ENCODE results near the gene BDNF.
A peak's percentile ranks its signal among the peaks of the same experiment; 100 is the strongest.
"Not testable (repeated sequence)": the region's sequence is repeated elsewhere in the genome, so short reads cannot be mapped to it uniquely, and the experiment has no call there.

Gene BDNF

GRCh38 chr11:27700351-27701301 is at the start of gene BDNF:
Gene BDNF, minus strand, starts transcription at chr11:27700455. Its CDS starts 41,891 bp downstream, at chr11:27658564.
- Histone ChIP-seq H3K27ac (no peak within 1 kb of the TSS), H3K9me3 (ENCODE audit: low read depth, low read length) (no peaks in the 10 kb centered on the region), H3K36me3 (ENCODE audit: insufficient read depth, low read length) (no peaks in the 10 kb centered on the region), H3K9ac (ENCODE audit: insufficient read length) (no peak within 1 kb of the TSS), H3K4me3 (peak within 1 kb of the TSS; percentile 47)
- TF ChIP-seq FOXP2 (optimal IDR thresholded peaks at IDR 0.05; ENCODE audit: control extremely low read depth, extremely low read length, insufficient read depth), result no peak
- peak; percentile 96 for TF ChIP-seq EZH2 (IDR thresholded peaks at IDR 0.05)
- DNase-seq (ENCODE audit: low read depth, low spot score), result no peak

- Histone ChIP-seq H3K9ac (ENCODE audit: insufficient read length) (no peak overlapping the region), H3K4me3 (no peak overlapping the region)
- no peak for TF ChIP-seq POLR2AphosphoS5 (IDR thresholded peaks at IDR 0.05; ENCODE audit: borderline replicate concordance, low read depth, low read length)
- no peak for TF ChIP-seq FOXP2 (optimal IDR thresholded peaks at IDR 0.05; ENCODE audit: control extremely low read depth, extremely low read length, insufficient read depth)
- no peak for TF ChIP-seq EZH2 (IDR thresholded peaks at IDR 0.05)
These were observed 40.2 kb upstream of the BDNF start for GRCh38 chr11:27740362-27741013.

GRCh38 chr11:27735281-27735680 is 35.0 kb upstream of the BDNF start:
- no peak overlapping the region for H3K9ac ChIP-seq (ENCODE audit: insufficient read length)
- no peak overlapping the region for H3K27ac ChIP-seq
- no peaks in the 10 kb centered on the region for H3K36me3 ChIP-seq (ENCODE audit: insufficient read depth, low read length)
- TF ChIP-seq EZH2 (IDR thresholded peaks at IDR 0.05) (no peak), POLR2AphosphoS5 (IDR thresholded peaks at IDR 0.05; ENCODE audit: borderline replicate concordance, low read depth, low read length) (no peak), FOXP2 (optimal IDR thresholded peaks at IDR 0.05; ENCODE audit: control extremely low read depth, extremely low read length, insufficient read depth) (no peak)
- no peak for DNase-seq (ENCODE audit: low read depth, low spot score)
- H3K4me3 ChIP-seq, result no peak overlapping the region
- no peaks in the 10 kb centered on the region for H3K9me3 ChIP-seq (ENCODE audit: low read depth, low read length)

More at GRCh38 chr11:27740362-27741013, 40.2 kb upstream of the BDNF start:
- Histone ChIP-seq H3K27ac (no peak overlapping the region), H3K36me3 (ENCODE audit: insufficient read depth, low read length) (no peaks in the 10 kb centered on the region), H3K9me3 (ENCODE audit: low read depth, low read length) (no peaks in the 10 kb centered on the region)
- no peak for DNase-seq (ENCODE audit: low read depth, low spot score)

GRCh38 chr11:27731803-27732202 is 31.5 kb upstream of the BDNF start:
- not testable (repeated sequence) for H3K36me3 ChIP-seq (ENCODE audit: insufficient read depth, low read length); H3K9me3 ChIP-seq (ENCODE audit: low read depth, low read length); H3K9ac ChIP-seq (ENCODE audit: insufficient read length); H3K27ac ChIP-seq; DNase-seq (ENCODE audit: low read depth, low spot score); H3K4me3 ChIP-seq

GRCh38 chr11:27726981-27727380 is 26.7 kb upstream of the BDNF start:
- Histone ChIP-seq H3K4me3 (no peak overlapping the region), H3K36me3 (ENCODE audit: insufficient read depth, low read length) (no peaks in the 10 kb centered on the region), H3K27ac (no peak overlapping the region), H3K9me3 (ENCODE audit: low read depth, low read length) (no peaks in the 10 kb centered on the region), H3K9ac (ENCODE audit: insufficient read length) (no peak overlapping the region)
- TF ChIP-seq POLR2AphosphoS5 (IDR thresholded peaks at IDR 0.05; ENCODE audit: borderline replicate concordance, low read depth, low read length) (no peak), EZH2 (IDR thresholded peaks at IDR 0.05) (no peak), FOXP2 (optimal IDR thresholded peaks at IDR 0.05; ENCODE audit: control extremely low read depth, extremely low read length, insufficient read depth) (no peak)
- DNase-seq (ENCODE audit: low read depth, low spot score), result no peak

DNA sequence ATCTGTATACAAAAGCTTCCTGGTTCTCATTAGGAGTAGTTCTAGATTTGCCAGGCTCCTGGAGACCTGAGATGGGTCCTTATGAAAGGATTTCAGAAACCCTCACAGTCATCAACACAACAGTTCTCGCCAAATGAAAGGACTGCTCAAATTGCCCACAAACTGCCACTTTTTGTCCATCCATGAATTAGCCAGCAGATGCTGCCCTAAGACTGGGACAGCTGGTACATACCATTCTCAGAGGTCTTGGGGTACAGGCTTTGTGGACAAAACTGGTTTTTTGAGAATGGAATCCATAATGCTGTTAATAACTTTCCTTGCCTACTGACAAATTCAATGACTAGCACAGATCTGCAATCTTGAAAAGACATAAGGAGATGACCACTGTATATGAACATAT is 23.4 kb upstream of the BDNF start:
- Histone ChIP-seq H3K36me3 (ENCODE audit: insufficient read depth, low read length) (no peaks in the 10 kb centered on the region), H3K4me3 (no peak overlapping the region), H3K9me3 (ENCODE audit: low read depth, low read length) (no peaks in the 10 kb centered on the region), H3K27ac (no peak overlapping the region), H3K9ac (ENCODE audit: insufficient read length) (no peak overlapping the region)
- DNase-seq (ENCODE audit: low read depth, low spot score), result no peak
- TF ChIP-seq FOXP2 (optimal IDR thresholded peaks at IDR 0.05; ENCODE audit: control extremely low read depth, extremely low read length, insufficient read depth), result no peak
- no peak for TF ChIP-seq POLR2AphosphoS5 (IDR thresholded peaks at IDR 0.05; ENCODE audit: borderline replicate concordance, low read depth, low read length)
- TF ChIP-seq EZH2 (IDR thresholded peaks at IDR 0.05), result no peak

DNA sequence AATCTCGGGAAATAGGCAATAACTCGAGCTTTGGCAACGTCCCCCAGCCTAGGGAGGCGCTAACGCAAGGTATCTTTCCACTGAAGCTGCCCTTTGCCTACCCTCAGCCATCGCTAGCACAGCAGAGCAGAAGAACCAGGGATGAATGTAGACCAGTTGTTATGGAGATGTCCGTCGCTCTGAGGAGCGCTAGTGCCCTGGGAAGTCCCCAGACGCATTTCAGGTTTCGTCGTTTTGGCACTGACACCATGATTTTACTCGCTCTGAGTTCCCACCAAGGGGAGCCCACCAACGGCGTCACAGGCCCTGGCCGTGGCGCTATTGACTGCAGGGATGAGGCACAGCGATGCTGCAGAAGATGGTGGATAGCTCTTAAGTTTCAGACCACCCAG is 22.7 kb upstream of the BDNF start:
- Histone ChIP-seq H3K27ac (no peak overlapping the region), H3K9ac (ENCODE audit: insufficient read length) (no peak overlapping the region), H3K4me3 (no peak overlapping the region), H3K9me3 (ENCODE audit: low read depth, low read length) (no peaks in the 10 kb centered on the region), H3K36me3 (ENCODE audit: insufficient read depth, low read length) (no peaks in the 10 kb centered on the region)
- no peak for DNase-seq (ENCODE audit: low read depth, low spot score)
- no peak for TF ChIP-seq FOXP2 (optimal IDR thresholded peaks at IDR 0.05; ENCODE audit: control extremely low read depth, extremely low read length, insufficient read depth)
- TF ChIP-seq EZH2 (IDR thresholded peaks at IDR 0.05), result no peak
- TF ChIP-seq POLR2AphosphoS5 (IDR thresholded peaks at IDR 0.05; ENCODE audit: borderline replicate concordance, low read depth, low read length), result no peak

DNA sequence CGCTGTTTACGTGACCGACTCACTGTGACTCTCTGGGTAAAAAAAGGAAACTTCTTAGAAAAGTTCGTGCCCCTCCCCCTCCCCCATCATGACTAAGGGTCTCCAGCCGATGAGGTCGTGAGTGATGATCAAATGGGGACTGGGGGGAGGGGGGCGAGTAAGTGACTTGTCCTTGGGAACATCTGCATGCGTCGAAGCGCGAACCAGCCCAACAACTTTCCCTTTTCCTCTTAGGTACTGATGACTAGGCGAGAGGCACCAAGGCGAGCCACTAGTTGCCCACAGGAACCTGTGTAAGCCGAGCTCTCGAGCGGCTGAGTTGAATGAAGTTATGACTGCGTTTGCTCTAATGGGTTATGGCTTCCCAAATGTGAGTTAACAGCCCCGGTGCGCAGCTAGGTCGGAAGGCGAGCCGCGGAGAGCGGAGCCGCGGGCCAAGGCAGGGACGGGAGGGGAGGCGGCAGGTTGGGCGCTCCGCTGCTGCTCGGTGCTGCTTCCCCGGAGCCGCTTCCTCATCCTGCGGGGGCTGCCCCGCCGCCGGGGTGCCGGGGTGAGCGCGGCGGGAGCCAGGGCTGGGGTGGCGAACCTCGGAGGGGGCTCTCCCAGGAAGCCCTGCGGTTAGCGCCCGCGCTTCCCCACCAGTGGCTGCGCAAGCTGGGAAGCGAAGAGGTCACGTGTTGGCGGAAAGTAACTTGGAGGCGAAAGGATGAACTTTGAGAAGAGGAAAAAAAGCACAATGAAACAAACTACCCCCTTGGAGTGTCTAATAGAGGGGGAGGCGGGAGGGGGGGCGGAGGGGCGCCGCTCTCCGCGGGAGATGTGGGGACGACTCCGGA is 22.1 kb upstream of the BDNF start:
- Histone ChIP-seq H3K9me3 (ENCODE audit: low read depth, low read length) (no peaks in the 10 kb centered on the region), H3K36me3 (ENCODE audit: insufficient read depth, low read length) (no peaks in the 10 kb centered on the region), H3K4me3 (no peak overlapping the region), H3K9ac (ENCODE audit: insufficient read length) (no peak overlapping the region), H3K27ac (no peak overlapping the region)
- DNase-seq (ENCODE audit: low read depth, low spot score), result no peak
- TF ChIP-seq POLR2AphosphoS5 (IDR thresholded peaks at IDR 0.05; ENCODE audit: borderline replicate concordance, low read depth, low read length) (no peak), EZH2 (IDR thresholded peaks at IDR 0.05) (no peak), FOXP2 (optimal IDR thresholded peaks at IDR 0.05; ENCODE audit: control extremely low read depth, extremely low read length, insufficient read depth) (no peak)
